ENCODE results near the gene HDAC4.

DNA sequence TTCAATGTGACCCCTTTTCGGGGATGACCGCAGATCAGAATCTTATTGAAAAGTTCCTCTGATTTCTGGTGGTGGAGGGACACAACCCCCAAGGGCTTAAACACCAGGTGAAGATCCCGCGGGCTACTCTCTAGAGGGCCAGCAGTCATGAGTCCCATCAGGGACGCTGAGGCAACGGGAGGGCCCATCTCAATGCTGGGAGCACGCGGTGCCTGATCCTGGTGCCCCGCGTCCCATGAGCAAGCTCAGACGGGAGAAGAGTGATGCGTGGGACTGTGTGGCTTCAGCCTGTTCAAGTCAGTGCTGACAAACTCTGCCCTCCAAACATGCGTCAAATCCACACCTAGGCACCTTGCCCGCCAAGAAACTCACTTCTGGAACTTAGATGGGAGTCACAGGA, 328.0 kb downstream of the HDAC4 start:
- no peak for TF ChIP-seq POLR2AphosphoS5 (IDR thresholded peaks at IDR 0.05; ENCODE audit: insufficient read depth in 1 of 2, low read depth in 1 of 2)
- TF ChIP-seq, protein P1, sequence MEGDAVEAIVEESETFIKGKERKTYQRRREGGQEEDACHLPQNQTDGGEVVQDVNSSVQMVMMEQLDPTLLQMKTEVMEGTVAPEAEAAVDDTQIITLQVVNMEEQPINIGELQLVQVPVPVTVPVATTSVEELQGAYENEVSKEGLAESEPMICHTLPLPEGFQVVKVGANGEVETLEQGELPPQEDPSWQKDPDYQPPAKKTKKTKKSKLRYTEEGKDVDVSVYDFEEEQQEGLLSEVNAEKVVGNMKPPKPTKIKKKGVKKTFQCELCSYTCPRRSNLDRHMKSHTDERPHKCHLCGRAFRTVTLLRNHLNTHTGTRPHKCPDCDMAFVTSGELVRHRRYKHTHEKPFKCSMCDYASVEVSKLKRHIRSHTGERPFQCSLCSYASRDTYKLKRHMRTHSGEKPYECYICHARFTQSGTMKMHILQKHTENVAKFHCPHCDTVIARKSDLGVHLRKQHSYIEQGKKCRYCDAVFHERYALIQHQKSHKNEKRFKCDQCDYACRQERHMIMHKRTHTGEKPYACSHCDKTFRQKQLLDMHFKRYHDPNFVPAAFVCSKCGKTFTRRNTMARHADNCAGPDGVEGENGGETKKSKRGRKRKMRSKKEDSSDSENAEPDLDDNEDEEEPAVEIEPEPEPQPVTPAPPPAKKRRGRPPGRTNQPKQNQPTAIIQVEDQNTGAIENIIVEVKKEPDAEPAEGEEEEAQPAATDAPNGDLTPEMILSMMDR (IDR thresholded peaks at IDR 0.05) = no peak
